GM12891 (cell line): Measurements from ENCODE around the gene GLTP.

ENCODE experiments used
- DNase-seq: peaks from one replicate; pipeline ENCODE4 v3.0.0; 2011; ENCODE audit warnings: low spot score; ENCODE audit not compliant: insufficient read length
- FAIRE-seq: peaks from 2 replicates; lab custom pipeline; 2011; peaks lifted over from hg19 to GRCh38; lab: Jason Lieb, UNC
- PAX5 ChIP-seq: IDR thresholded peaks from 2 replicates; pipeline ENCODE4 v1.6.1; 2011; ENCODE audit warnings: low read length, moderate library complexity, mild to moderate bottlenecking; ENCODE audit not compliant: insufficient read depth, severe bottlenecking
- POLR2A ChIP-seq: IDR thresholded peaks from 2 replicates; pipeline ENCODE4 v1.6.1; 2011; ENCODE audit warnings: low read depth, low read length, control low read depth
- POLR2AphosphoS5 ChIP-seq: IDR thresholded peaks from 2 replicates; pipeline ENCODE4 v1.6.1; 2011; ENCODE audit warnings: low read depth, low read length, control low read depth
- POU2F2 ChIP-seq: IDR thresholded peaks from 2 replicates; pipeline ENCODE4 v1.6.1; 2011; ENCODE audit warnings: low read depth, mild to moderate bottlenecking, control low read depth, low read length, moderate library complexity
- SPI1 ChIP-seq: IDR thresholded peaks from 2 replicates; pipeline ENCODE4 v1.6.1; 2011; ENCODE audit warnings: low read depth, low read length, control low read depth
- TAF1 ChIP-seq: IDR thresholded peaks from 2 replicates; pipeline ENCODE4 v1.6.1; 2011; ENCODE audit warnings: low read depth, low read length, control low read depth

Gene GLTP

GRCh38 chr12:109803678-109804077 lies 76.7 kb downstream of the GLTP start:
- DNase-seq (no peak), FAIRE-seq (no peak)
- no peak for TF ChIP-seq TAF1
- TF ChIP-seq POU2F2: no peak
- TF ChIP-seq POLR2AphosphoS5: no peak
- TF ChIP-seq POLR2A: no peak
- no peak for TF ChIP-seq SPI1
- no peak for TF ChIP-seq PAX5

DNA sequence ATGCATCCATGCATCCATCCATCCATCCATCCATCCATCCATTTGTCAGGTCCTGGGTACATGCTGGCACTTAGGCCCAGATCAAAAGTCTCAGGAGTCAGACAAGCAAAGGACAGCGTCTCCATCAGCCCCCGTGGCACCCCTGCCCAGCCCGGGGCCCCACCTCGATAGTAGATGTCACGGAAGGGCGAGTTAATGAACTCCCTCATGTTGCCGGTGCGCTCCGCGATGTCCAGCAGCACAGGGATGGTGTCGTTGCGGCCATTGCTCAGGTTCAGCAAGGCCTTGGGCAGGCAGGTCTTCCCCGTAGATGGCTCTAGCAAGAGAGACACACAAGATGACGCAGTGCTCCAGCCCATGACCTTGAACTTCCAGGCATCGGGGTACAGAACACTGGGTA lies 77.5 kb downstream of the GLTP start:
- no peak for DNase-seq
- FAIRE-seq: no peak
- TF ChIP-seq POLR2AphosphoS5 (no peak), POU2F2 (no peak), PAX5 (no peak), SPI1 (no peak), TAF1 (no peak), POLR2A (no peak)
